Measurements from ENCODE around the gene SLC41A3.
A peak's percentile ranks its signal among the peaks of the same experiment; 100 is the strongest.
"Not testable (repeated sequence)": the region's sequence is repeated elsewhere in the genome, so short reads cannot be mapped to it uniquely, and the experiment has no call there.

The SLC41A3 gene

GRCh38 chr3:126081618-126082361 is 2.1 kb downstream of the SLC41A3 start:
- peak; percentile 21 for DNase-seq (ENCODE audit: low read depth)
- TF ChIP-seq, protein P1, sequence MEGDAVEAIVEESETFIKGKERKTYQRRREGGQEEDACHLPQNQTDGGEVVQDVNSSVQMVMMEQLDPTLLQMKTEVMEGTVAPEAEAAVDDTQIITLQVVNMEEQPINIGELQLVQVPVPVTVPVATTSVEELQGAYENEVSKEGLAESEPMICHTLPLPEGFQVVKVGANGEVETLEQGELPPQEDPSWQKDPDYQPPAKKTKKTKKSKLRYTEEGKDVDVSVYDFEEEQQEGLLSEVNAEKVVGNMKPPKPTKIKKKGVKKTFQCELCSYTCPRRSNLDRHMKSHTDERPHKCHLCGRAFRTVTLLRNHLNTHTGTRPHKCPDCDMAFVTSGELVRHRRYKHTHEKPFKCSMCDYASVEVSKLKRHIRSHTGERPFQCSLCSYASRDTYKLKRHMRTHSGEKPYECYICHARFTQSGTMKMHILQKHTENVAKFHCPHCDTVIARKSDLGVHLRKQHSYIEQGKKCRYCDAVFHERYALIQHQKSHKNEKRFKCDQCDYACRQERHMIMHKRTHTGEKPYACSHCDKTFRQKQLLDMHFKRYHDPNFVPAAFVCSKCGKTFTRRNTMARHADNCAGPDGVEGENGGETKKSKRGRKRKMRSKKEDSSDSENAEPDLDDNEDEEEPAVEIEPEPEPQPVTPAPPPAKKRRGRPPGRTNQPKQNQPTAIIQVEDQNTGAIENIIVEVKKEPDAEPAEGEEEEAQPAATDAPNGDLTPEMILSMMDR (conservative IDR thresholded peaks at IDR 0.05; ENCODE audit: low read depth, low read length): peak; percentile 56
- no peak overlapping the region for H3K4me3 ChIP-seq (ENCODE audit: low read depth, low read length)

GRCh38 chr3:126080970-126081369 is 3.0 kb downstream of the SLC41A3 start:
- TF ChIP-seq, protein P1 (conservative IDR thresholded peaks at IDR 0.05; ENCODE audit: low read depth, low read length): no peak
- DNase-seq (ENCODE audit: low read depth): no peak
- H3K4me3 ChIP-seq (ENCODE audit: low read depth, low read length): no peak overlapping the region

DNA sequence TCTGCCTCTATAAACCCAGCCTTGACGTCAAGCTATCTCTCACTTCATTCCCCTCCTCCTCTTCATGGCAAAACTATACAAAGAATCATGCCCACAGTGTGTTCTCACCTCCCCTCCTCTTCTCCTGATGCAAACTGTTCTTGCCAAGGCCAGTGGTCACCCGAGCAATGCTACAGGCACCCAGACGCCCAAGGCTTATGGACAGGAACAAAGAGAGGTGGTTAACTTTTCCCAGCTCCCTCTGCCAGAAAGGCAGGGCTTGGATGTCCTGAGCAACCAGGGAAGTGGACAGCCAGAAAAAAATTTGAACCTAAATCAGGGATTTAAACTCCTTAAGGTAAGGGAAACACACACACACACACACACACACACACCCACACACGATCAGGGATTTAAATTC is 5.1 kb downstream of the SLC41A3 start:
- TF ChIP-seq, protein P1 (conservative IDR thresholded peaks at IDR 0.05; ENCODE audit: low read depth, low read length): no peak
- H3K4me3 ChIP-seq (ENCODE audit: low read depth, low read length): no peak overlapping the region
- no peak for DNase-seq (ENCODE audit: low read depth)

- TF ChIP-seq, protein P1 (conservative IDR thresholded peaks at IDR 0.05; ENCODE audit: low read depth, low read length): no peak
- H3K4me3 ChIP-seq (ENCODE audit: low read depth, low read length): no peak overlapping the region
- no peak for DNase-seq (ENCODE audit: low read depth)
Observed at GRCh38 chr3:126077754-126078153, 6.2 kb downstream of the SLC41A3 start.

DNA sequence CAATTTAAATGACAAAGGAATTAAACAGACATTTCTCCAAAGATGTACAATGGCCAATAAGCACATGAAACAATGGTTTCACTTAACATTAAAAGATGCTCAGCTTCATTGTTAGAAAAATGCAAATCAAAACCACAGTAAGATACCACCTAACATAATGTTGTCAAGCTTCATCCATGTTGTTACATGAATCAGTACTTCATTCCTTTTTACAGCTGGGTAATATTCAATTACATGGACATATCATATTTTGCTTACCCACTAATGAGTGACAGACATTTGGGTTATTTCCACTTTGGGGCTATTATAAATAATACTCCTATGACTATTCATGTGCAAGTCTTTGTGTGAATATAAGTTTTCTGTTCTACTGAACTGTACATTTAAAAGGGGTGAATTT is 7.8 kb downstream of the SLC41A3 start:
- no peak overlapping the region for H3K4me3 ChIP-seq (ENCODE audit: low read depth, low read length)
- TF ChIP-seq, protein P1 (conservative IDR thresholded peaks at IDR 0.05; ENCODE audit: low read depth, low read length): no peak
- no peak for DNase-seq (ENCODE audit: low read depth)

DNA sequence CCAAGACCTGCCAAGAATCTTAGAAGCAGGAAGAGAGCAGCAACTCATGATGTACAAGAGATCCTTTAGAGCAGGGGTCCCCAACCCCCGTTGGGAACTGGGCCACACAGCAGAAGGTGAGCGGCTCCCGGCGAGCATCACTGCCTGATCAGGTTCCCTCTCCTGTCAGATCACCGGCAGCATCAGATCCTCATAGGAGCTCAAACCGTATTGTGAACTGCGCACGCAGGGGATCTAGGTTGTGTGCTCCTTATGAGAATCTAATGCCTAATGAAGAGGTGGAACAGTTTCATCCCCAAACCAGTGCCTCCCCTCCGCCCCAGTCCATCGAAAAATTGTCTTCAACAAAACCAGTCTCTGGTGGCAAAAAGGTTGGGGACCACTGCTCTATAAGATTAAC is 13.8 kb downstream of the SLC41A3 start:
- TF ChIP-seq, protein P1 (conservative IDR thresholded peaks at IDR 0.05; ENCODE audit: low read depth, low read length): no peak
- H3K4me3 ChIP-seq (ENCODE audit: low read depth, low read length): no peak overlapping the region

GRCh38 chr3:126067959-126068358 is 16.0 kb downstream of the SLC41A3 start:
- no peak overlapping the region for H3K4me3 ChIP-seq (ENCODE audit: low read depth, low read length)
- DNase-seq (ENCODE audit: low read depth): no peak
- TF ChIP-seq, protein P1 (conservative IDR thresholded peaks at IDR 0.05; ENCODE audit: low read depth, low read length): no peak

More for the DNA sequence above, 13.8 kb downstream of the SLC41A3 start:
- DNase-seq (ENCODE audit: low read depth): no peak

DNA sequence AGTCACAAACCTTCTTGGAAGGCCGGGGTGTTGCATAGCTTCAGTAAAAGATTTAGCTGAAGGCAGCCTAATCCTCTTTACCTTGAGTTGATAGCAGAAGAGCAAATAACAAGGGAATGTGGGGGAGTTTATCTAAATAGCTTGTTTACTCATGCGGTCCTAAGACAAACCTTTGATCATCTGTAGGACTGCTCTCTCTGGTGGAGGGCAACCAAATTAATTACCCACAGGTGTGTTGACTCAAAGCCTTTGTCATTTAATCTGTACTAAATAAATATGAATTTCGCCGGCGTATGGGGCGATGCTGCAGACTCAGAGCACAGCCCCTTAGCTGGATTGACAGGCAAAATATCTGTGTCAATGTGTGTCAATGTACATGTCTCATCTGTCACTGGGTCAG is 17.2 kb downstream of the SLC41A3 start:
- not testable (repeated sequence) for H3K4me3 ChIP-seq (ENCODE audit: low read depth, low read length); DNase-seq (ENCODE audit: low read depth)

Measured in choroid plexus epithelial cell (primary cell).